Uterus (tissue), 4 donors: Measurements from ENCODE around the gene QPCTL. TPM values are rescaled to one million over a fixed set of nuclear protein-coding genes. Genes with fewer than 3 reads are reported as not detected.
A peak's percentile ranks its signal among the peaks of the same experiment; 100 is the strongest.

Source experiments
- DNase-seq, 2 donors: peaks; one replicate each; pipeline ENCODE4 v3.0.0-alpha.2; 2019 to 2020
- H3K27ac ChIP-seq, 2 donors: fragments of 200-600 bp; sonication (generic); 1 replicate in 1 of 2; 2 replicates in 1 of 2; pipeline ENCODE4 v1.5.1; 2016 to 2018
- H3K27me3 ChIP-seq, 2 donors: fragments of 200-600 bp; sonication (generic); one replicate each; pipeline ENCODE4 v1.5.1; 2018 to 2019; ENCODE audit warnings: control low read depth in 1 of 2
- H3K36me3 ChIP-seq, 2 donors: fragments of 200-600 bp; sonication (generic); one replicate each; pipeline ENCODE4 v1.5.1; 2019; ENCODE audit warnings: control low read depth in 1 of 2
- H3K4me1 ChIP-seq, 2 donors: fragments of 200-600 bp; sonication (generic); one replicate each; pipeline ENCODE4 v1.5.1; 2018 to 2019; ENCODE audit warnings: control low read depth in 1 of 2
- H3K4me3 ChIP-seq, 2 donors: fragments of 200-600 bp; sonication (generic); 1 replicate in 1 of 2; 2 replicates in 1 of 2; pipeline ENCODE4 v1.5.1; 2018 to 2019; ENCODE audit warnings: mild to moderate bottlenecking in 1 of 2
- H3K9me3 ChIP-seq, 2 donors: fragments of 200-600 bp; sonication (generic); one replicate each; pipeline ENCODE4 v1.5.1; 2019; ENCODE audit warnings: control low read depth in 1 of 2
- CTCF ChIP-seq, 4 experiments: fragments of 200-600 bp in 2 of 4; fragments of 450-650 bp in 2 of 4; sonication (generic) in 2 of 4; IDR thresholded peaks; one replicate each; pipeline ENCODE4 v1.5.1; 2016 to 2019; ENCODE audit warnings: antibody characterized with exemption in 4 of 4, mild to moderate bottlenecking in 2 of 4, moderate library complexity in 1 of 4
- POLR2A ChIP-seq, 2 donors: fragments of 450-650 bp; IDR thresholded peaks; one replicate each; pipeline ENCODE4 v1.6.1; 2016; ENCODE audit warnings: antibody characterized with exemption in 2 of 2, mild to moderate bottlenecking in 1 of 2, moderate library complexity in 1 of 2
- intact Hi-C: fragments of 100-400 bp; cut with DNase I; formaldehyde crosslinking; loops from one replicate; pipeline ENCODE4 v1.15.1; 2023; ENCODE audit warnings: low total_unique reads
- total RNA-seq, 4 donors: library from RNA; depleted of rRNA in 3 of 4; stranded (reverse); fragments of >200 nt in 3 of 4; gene quantifications; one replicate each; pipeline versions ENCODE4 v1.1.0 to v1.2.4, GENCODE V29; 2014 to 2023
- donor health status: DM: yes; HTN: yes; CAD: no.

QPCTL gene
- total RNA-seq, 4 donors from 2014 or later = 6.5 to 18.2 (median 9.5) TPM; not detected in 1

DNA sequence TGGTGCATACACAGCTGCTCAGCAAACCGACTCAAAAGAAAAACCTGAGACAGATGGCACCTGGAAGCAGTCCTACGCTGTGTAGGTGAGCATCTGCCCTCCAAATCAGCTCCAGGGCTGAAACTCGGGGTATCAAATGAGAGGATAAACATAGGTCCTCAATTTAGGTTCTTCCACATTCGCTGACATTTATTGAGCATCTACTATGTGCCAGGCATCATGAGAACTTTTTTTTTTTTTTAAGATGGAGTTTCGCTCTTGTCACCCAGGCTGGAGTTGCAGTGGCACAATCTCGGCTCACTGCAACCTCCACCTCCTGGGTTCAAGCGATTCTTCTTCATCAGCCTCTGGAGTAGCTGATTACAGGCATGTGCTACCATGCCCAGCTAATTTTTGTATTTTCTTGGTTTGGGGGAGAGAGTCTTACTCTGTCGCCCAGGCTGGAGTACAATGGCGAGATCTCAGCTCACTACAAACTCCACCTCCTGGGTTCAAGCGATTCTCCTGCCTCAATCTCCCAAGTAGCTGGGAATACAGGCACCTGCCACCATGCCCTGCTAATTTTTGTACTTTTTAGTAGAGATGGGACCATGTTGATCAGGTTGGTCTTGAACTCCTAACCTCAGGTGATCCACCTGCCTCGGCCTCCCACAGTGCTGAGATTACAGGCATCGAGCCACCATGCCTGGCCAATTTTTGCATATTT lies 13.4 kb downstream of the QPCTL start:
- intact Hi-C loops = no loop called here
- no peak overlapping the region for H3K4me3 ChIP-seq
- no peaks in the 10 kb centered on the region for H3K4me1 ChIP-seq
- no peak for TF ChIP-seq POLR2A (IDR thresholded peaks at IDR 0.05)
- no peak for TF ChIP-seq CTCF (IDR thresholded peaks at IDR 0.05)
- H3K36me3 ChIP-seq = no peaks in the 10 kb centered on the region
- no peaks in the 10 kb centered on the region for H3K9me3 ChIP-seq
- no peak for DNase-seq
- H3K27ac ChIP-seq = no peak overlapping the region
- H3K27me3 ChIP-seq = no peaks in the 10 kb centered on the region

DNA sequence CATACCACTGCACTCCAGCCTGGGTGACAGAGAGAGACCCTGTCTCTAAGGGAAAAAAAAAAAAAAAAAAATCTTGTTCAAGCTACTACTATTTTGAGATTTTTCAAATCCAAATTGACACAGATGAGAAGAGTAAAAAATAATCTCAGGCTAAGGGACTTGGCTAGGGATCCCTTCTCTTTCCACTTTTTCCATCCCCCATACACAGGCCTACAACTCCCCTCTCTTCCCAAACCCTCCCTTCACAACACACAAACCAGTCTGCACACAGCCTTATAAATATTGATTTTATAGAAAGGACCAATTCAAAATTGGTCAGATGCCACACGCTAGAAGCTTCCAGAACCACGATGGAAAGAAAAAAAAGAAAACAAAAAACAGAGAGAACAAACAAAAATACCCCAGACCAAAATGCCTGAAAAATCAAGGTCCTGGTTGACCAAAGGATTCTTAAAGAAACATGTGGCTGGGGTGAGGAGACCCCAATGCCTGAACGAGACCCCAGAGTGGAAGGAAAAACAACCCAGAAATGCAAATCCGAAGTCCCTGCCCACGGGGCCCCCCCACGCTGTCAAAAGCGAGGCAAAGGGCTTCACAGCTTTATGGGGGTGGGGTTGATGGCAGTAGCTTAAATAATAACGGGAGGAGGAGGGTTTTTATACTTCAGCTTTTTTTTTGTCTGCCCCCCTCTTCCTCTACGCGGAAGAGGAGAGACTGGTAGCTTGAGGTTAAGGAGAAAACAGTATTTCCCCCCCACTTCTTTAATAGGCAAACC lies 18.1 kb downstream of the QPCTL start:
- no peak for TF ChIP-seq POLR2A (IDR thresholded peaks at IDR 0.05)
- no peak for TF ChIP-seq CTCF (IDR thresholded peaks at IDR 0.05)
- H3K27ac ChIP-seq = peak overlapping the region in 1 of 2 donors; percentile 6
- no peaks in the 10 kb centered on the region for H3K36me3 ChIP-seq
- no peaks in the 10 kb centered on the region for H3K9me3 ChIP-seq
- intact Hi-C loops = no loop called here
- H3K4me1 ChIP-seq = no peaks in the 10 kb centered on the region
- DNase-seq = no peak
- no peak overlapping the region for H3K4me3 ChIP-seq
- no peaks in the 10 kb centered on the region for H3K27me3 ChIP-seq

GRCh38 chr19:45711851-45712698 lies 19.6 kb downstream of the QPCTL start:
- Histone ChIP-seq H3K9me3 (no peaks in the 10 kb centered on the region), H3K36me3 (no peaks in the 10 kb centered on the region), H3K4me3 (no peak overlapping the region), H3K27me3 (no peaks in the 10 kb centered on the region), H3K4me1 (no peaks in the 10 kb centered on the region), H3K27ac (no peak overlapping the region)
- intact Hi-C loops = no loop called here
- no peak for DNase-seq
- TF ChIP-seq POLR2A (IDR thresholded peaks at IDR 0.05) = no peak
- TF ChIP-seq CTCF (IDR thresholded peaks at IDR 0.05) = no peak

GRCh38 chr19:45712699-45713067 lies 20.2 kb downstream of the QPCTL start:
- Histone ChIP-seq H3K4me3 (no peak overlapping the region), H3K9me3 (no peaks in the 10 kb centered on the region), H3K4me1 (no peaks in the 10 kb centered on the region), H3K36me3 (no peaks in the 10 kb centered on the region), H3K27me3 (no peaks in the 10 kb centered on the region), H3K27ac (no peak overlapping the region)
- intact Hi-C loops = no loop called here
- no peak for TF ChIP-seq CTCF (IDR thresholded peaks at IDR 0.05)
- no peak for TF ChIP-seq POLR2A (IDR thresholded peaks at IDR 0.05)
- no peak for DNase-seq
